SW480 (cell line): ENCODE data around the gene PSPC1.
"Not testable (repeated sequence)": the region's sequence is repeated elsewhere in the genome, so short reads cannot be mapped to it uniquely, and the experiment has no call there.

Experiments
- DNase-seq: peaks from one replicate; pipeline ENCODE4 v3.0.0-alpha.2; 2016; ENCODE audit warnings: low spot score

The PSPC1 gene

DNA sequence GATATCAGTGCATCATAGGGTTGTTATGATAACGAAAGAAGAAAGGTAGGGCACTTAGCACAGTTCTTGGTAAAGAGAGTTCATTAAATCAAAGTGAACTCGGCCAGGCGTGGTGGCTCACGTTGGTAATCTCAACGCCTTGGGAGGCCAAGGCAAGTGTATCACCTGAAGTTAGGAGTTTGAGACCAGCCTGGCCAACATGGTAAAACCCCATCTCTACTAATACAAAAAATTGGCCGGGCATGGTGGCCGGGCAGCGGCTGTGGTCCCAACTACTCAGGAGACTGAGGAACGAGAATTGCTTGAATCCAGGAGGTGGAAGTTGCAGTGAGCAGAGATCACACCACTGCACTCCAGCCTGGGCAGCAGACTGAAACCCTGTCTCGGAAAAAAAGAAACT is 19.1 kb downstream of the PSPC1 start:
- DNase-seq, result no peak

DNA sequence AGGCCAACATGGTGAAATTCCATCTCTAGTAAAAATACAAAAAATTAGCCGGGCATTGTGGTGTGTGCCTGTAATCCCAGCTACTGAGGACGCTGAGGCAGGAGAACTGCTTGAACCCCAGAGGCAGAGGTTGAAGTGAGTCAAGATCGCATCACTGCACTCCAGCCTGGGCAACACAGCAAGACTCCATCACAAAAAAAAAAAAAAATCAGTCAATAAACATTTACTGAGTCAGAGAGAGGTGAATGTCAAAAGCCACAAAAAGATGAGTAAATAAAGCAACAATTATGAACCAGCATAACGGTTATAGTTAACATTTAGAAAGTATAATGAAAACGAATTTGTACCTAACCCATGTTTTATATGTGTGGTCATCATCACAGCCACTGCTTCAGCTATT is 23.1 kb downstream of the PSPC1 start:
- no peak for DNase-seq

DNA sequence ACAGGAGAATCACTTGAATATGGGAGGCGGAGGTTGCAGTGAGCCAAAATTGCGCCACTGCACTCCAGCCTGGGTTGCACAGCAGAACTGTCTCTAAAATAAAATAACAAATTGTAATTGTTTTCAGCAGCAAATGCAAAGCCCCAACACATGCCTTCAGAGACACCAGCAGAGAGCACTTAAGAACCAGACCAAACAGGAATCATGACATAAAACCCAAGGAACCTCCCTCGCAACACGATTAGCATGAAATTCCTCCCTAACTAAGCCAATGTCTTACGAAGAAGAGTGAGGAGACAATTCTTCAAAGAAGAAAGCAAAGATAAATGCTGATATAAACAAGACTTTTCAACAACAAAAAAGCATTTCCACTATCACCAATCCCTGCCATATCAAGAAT is 40.1 kb downstream of the PSPC1 start:
- no peak for DNase-seq

DNA sequence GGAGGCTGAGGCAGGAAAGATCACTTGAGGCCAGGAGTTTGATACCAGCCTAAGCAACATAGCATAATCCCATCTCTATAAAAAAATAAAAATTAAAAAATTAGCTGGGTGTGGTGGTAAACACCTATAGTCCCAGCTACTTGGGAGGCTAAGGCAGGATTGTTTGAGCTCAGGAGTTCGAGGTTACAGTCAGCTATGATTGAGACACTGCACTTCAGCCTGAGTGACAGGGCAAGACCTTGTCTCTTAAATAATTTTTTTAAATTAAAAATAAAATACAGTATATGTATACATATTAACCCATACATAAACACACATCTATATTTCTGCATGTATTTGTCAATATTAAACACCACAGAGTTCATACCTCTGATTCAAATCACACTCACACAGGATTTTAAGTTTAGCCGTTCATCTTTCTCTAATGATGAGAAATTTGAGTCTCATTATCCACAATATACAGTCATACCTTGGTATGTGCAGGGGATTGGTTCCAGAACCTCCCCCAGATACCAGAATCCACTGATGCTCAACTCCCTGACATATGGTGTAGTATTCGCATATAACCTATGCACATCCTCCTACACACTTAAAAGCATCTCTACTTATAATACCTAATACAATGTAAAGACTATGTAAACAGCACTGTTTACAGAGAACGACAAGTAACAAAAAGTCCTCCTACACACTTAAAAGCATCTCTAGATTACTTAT is 44.7 kb downstream of the PSPC1 start:
- no peak for DNase-seq

DNA sequence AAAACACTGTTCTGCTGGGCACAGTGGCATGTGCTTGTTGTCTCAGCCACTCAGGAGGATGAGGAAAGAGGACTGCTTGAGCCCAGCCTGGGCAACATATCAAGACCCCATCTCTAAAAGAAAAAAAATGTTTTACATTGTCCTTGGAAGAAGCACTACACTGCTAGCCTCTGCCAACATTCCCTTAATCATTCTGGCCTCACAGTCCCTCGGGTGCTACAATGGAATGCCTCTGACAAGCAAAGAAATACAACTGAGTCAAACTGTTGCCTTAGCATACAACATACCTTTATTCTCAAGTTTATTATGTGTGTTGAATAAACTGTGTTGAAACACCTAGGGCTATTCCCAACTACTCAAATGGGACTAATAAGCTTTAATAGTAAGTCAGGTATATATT is 56.1 kb downstream of the PSPC1 start:
- DNase-seq, result no peak

DNA sequence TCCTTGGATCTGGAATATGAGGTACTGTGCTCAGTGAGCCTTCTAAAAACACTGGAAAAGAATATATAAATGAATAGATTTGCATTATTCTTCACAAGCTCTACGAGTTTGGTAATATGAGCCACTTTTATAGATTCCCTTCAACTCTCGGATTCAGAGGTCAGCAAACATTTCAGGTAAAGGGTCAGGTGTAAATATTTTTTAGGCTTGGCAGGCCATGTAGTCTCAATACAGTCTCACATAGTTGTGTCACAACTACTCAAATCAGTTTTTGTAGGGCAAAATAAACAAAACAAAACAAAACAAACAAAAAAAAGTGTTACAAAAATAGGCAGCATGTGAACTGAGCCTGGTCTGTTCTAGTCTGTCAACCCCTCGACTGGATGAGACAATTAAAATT is 57.4 kb downstream of the PSPC1 start:
- DNase-seq, result no peak

DNA sequence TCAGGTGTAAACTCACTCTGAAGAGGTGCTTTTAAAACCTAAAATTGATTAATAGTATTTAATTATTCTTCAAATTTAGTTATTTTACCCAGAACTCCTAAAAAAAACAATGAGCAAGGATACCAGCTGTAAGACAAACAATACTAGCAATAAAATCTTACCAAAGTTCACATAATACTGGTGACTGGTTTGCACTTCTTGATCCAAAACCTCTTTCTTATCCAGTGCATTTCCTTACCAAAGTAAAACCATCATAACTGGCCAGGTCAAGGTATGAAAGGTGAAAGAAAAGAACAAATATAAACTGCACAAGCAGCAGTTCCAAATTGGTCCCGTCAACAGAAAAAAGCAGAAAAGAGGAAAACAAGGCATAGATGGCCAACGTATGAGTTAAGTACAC is 62.7 kb downstream of the PSPC1 start:
- no peak for DNase-seq

DNA sequence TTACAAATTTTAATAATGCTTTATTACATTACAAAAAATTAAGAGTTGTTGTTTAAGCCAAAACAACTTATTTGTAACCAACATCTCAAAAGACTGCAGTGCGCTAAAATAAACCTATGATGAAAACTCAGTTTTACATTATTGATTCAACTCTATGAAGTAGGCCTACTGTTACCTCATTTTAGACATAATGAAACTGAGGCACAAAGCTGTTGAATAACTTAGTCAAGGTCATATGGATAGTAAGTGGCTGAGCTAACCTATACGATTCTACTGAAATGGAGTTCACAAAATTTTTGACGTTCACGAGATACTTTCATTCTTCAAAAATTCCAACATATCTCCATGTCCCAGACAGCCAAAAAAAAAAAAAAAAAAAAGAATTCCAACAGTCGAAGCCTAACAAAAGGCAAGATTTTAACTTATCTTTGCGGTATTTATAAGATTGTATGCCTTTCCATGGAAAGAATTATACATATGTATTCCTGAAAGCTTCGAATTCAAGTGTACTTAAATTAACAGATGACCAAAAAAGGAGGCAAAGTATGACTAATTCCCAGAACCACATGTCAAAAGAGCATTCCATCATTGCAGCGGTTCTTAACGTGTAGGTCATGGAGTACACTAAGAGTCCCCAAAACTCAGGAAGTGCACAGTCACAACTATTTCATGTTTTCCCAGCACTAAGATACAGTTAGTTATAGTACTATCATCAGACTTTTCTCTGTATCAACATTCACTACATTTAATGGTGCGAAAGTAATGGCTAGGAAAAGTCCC is 69.4 kb downstream of the PSPC1 start:
- peak; percentile 10 for DNase-seq

DNA sequence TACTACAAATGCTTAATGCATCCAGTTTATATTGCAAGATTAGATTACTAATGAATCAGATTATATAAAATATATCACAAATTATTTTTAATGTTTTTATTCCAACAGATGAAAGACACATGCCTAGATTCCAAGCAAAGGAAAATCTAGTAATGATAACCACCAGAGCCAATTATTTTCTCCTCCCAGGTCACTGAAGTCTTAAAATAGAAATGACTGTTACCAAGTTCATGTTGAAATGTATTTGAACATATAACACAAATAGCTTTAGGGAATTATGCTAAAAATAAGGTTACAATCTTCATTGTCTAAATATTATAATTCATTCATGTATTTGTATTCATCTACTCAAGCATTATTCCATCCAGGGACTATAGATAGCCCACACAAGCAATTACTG is 73.0 kb downstream of the PSPC1 start:
- DNase-seq, result not testable (repeated sequence)

DNA sequence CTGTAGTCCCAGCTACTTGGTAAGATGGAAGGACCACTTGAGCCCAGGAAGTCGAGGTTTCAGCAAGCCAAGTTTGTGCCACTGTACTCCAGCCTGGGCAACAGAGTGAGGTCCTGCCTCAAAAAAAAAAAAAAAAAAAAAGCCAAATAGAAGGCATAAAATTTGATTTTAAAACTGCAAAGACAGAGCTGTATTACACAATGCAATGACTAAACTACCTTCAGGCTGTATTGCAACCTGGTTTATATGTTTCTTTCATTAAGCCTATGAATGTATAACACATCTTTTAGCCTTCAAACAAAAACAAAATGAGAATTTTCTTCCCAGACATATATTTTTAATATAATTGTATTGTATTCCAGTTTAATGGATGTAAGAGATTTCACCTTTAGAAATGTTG is 73.7 kb downstream of the PSPC1 start:
- DNase-seq, result not testable (repeated sequence)

DNA sequence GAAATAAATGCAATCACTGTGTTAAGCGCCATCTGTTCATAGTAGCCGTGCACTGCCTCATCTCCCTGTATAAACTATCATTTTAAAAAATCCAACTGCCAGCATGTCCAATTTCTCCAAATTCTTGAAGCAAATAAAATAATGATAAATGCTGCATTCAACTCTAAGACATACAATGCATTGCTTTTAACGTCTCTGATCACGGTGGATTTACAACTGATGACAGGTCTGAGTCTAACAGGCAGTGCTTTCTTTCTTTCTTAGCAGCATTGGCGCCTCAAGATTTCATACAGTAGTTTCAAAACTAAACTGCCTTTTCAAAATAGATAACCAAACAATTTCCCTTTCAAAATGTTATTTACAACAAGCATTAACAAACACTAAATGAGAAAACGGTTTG is 78.5 kb downstream of the PSPC1 start:
- not testable (repeated sequence) for DNase-seq

DNA sequence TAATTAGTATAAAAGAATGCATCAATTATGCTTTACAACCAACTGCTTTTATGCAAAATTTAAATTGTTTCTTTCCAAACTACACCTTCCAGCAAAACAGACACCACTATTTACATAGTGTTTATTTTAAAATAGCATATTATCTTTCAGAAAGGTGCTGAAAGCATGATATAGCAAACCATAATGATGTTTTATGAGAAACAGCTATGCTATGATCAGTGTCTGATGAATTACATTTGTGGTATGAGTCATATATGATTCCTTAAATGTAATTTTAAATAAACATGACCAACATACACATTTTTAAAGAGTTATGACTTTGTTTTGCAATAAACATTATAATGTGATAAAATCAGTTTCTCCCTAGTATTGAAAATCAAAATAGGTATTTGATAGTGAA is 81.1 kb downstream of the PSPC1 start:
- DNase-seq, result not testable (repeated sequence)

DNA sequence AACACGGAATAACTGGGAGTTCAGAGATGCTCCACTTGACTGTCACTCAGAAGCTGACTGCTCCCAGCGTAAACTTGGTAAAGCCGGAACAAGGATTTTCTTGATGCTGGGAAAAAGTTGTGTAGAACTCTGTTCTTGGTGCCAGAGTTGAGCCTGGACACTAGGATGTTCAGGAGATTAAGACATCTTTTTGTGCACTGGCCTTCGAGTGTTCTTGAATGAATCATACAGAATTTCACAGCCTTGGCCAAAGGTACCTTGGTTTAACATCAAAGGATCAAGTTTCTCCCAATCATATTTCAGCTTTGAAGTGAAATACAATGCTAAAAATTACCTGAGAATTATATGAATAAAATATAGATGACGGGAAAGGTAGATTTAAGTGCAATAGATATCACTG is 81.8 kb downstream of the PSPC1 start:
- DNase-seq, result not testable (repeated sequence)

DNA sequence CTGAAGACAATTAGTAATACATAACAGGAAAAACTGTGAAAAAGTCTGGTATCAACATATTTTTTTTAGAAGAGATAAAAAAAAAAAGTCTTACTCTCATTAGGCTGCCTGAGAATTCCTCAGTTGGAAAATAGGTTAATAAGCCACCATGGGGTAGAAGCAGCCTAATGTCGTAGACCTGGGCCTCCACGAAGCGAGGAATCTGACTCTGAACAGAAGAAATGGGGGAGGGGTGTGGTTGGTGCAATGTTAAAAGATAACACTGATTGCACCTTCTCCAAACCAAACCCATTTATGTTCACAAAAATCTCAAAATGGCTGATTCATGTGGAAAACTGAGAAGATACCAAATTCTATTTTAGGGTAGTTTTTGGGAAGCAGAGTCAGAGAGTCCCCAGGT is 86.9 kb downstream of the PSPC1 start:
- DNase-seq, result no peak

DNA sequence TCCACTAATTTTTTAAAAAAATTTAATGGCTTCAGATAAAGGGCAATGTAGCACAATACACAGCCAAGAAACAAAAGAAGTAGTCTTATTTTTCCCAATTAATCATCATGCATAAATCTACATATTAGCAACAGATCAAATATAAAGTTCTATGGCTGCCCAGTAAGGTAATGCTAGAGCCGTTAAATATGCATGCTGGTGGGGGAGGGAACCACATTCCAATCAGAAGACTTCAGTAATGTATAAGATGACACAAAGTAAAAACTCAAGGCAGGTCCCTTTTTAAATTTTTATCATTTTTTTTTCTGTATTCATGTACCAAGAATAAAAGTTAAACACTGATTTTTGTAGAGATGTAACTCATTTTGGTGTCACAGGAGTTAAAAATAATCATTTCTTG is 87.3 kb downstream of the PSPC1 start:
- no peak for DNase-seq

DNA sequence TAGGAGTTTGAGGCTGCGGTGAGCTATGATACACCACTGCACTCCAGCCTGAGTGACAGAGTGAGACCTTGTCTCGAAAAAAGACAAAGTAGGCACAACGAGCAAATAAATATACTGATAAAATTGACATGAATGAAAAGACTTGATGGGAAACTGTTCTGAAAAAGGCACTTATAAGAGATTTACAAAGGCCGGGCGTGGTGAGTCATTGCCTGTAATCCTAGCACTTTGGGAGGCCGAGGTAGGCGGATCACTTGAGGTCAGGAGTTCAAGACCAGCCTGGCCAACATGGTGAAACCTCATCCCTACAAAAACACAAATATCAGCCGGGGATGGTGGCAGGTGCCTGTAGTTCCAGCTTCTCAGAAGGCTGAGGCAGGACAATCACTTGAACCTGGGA is 91.3 kb downstream of the PSPC1 start:
- DNase-seq, result not testable (repeated sequence)

DNA sequence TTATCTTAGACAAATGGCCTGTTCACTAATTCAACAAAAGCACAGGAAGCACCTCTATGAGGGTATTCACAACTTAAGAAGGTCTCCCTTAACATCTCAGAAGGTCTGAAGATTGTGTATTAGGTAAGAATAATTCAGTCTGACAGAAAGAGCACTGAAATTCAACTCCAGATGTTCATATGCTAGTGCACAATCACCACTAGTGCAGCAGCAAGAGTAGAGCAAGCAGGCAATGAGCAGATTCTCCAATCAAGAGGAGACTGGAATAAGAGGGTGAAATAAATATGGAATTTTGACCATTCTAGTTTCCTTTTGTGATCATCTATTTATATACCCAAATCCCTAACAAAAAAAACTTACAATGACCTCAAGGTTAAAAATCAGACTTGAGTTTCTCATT is 97.3 kb downstream of the PSPC1 start:
- DNase-seq, result no peak

DNA sequence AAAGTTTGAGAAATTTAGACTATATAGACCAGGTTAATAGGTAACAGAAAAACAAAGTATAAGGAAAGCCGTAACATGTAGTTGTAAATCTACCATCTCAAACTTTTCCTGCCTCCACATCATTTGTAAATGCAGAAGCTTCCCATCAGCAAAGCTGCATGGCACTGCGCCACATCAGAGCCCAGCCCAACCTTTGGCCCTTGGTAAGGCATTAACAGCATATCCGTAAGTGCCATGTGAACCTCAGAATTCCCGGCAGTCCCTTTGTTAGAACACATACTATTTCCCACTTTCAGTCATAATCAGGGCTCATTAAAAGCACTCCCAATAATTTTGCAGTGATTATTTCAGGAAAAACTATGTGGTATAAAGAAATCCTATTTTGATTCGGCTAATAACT is 97.7 kb downstream of the PSPC1 start:
- no peak for DNase-seq

DNA sequence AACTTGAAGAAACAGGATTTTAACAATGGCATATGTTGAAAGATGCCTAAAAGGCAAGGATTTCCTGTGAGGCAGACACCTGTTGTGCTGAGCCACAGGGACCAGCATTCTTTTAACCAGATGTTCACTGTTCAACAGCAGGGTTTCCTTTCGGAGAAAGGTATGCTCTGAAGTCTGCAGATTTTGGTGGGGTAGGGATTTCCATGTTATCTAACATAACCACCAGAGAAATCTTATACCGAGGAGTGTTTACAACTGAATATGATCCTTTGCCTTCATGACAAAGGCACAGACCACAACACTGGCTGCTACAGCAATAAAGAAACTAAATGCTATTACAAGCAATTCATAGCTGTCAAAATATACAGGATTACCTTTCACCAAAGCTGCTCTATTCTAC is 101.2 kb downstream of the PSPC1 start:
- no peak for DNase-seq

DNA sequence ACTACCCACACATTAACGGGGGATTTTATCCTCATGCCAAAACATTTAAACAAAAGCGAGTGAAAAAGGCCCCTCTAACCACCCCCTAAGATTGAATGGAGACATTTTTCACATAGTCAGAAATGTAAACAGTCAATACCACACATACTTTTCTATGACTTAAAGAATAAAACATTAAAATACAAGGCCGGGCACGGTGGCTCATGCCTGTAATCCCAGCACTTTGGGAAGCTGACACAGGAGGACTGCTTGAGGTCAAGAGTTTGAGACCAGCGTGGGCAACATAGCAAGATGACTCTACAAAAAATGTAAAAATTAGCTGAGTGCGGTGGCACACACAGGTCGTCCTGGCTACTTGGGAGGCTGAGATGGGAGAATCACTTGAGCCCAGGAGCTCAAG is 102.0 kb downstream of the PSPC1 start:
- no peak for DNase-seq

DNA sequence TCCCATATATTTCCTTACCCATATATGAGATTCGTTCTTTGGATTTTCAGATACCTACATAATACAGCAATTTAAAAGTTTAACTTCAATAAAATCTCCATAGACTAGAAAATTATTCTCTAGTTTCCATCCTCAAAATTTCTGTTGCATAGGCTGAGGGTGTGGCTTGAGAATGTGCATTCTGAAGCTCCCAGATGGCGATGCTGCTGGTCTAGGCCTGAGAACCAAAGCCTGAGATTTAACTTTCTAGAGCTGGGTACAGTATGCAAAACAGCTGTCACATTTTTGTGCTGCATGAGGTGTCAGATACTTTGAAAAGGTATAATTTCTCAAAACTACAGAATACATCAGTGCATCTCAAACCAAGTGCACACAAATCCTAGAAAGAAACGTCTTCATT is 106.6 kb downstream of the PSPC1 start:
- DNase-seq, result no peak

DNA sequence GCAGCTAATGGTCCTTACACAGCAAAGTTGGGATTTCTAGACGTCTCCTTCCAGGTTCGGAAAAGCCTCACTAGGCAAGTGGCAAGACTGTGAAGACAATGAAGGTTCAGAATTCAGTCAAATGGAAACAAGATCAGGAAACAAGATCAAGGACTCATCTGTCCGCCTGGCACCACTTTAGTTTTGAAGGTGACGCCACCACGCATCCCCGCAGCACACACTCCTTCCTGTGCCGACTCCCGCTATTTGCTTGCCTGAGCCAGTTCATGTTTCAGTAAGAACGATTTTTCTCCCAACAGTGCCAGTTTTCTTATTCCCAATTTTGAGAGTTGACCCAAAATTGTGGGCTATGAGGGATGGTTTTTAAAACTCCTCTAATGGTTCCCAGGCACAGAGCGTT is 107.8 kb downstream of the PSPC1 start:
- DNase-seq, result no peak

DNA sequence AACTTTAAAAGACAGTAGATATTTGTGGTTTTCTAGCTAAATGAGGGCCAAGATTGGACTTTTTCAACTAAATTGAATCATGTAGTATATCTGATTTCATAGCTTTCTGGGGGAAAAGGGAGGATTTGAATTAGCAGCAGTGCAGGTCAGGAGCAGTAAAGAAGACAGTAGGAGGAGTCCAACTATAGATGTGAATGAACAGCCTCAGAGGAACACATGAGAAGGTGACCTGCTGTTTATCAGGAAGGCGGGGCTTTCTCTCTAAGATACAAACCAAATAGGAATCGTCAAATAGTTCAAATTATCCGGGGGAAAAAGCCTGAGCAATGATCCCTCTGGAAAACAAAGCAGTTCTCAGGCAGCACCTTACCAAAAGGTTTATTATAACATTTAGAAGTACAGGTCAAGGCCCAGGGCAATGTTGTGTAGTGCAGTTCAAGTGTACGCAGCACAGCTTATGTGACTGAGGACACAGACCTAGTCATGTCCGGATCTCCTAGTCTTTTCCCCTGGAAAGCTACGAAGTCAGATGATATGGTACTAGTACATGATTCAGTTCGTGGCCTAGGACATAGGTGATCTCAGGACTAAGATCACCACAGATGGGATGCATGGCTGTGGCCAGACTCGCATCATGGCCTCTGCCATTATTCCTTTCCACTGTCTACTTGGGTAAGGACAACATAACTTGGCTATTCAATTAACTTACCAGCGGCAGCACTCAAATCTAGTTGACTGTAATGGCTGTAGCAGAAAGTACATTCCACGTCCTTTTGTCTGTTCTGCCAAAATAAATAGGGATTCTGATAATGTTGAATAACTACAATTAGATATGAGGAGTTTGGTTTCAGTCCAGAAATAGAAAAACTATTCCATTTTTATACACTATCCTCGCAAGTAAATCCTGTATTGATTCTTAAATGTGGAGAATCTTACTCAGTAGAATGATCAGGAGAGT is 109.0 kb downstream of the PSPC1 start:
- DNase-seq, result no peak
